Left lung (tissue), 10 donors: ENCODE data around the gene HYOU1. TPM values are rescaled to one million over a fixed set of nuclear protein-coding genes. Genes with fewer than 3 reads are reported as not detected.
A peak's percentile ranks its signal among the peaks of the same experiment; 100 is the strongest.

Source experiments
- ATAC-seq: fragments of 200-7000 bp; cut with Tn5 transposase; one replicate; pipeline ENCODE4 v1.9.1; 2020; ENCODE audit warnings: moderate library complexity
- DNase-seq, 4 donors: peaks; one replicate each; pipeline ENCODE4 v3.0.0-alpha.2; 2013 to 2020
- H3K27ac ChIP-seq, 2 donors: fragments of 200-600 bp; sonication (generic) in 1 of 2; one replicate each; pipeline versions ENCODE4 v1.5.0 to v1.8.0; 2020 to 2021
- H3K27me3 ChIP-seq, 2 donors: fragments of 200-600 bp; sonication (generic) in 1 of 2; one replicate each; pipeline versions ENCODE4 v1.5.0 to v1.8.0; 2020 to 2021
- H3K36me3 ChIP-seq, 2 donors: fragments of 200-600 bp; sonication (generic) in 1 of 2; one replicate each; pipeline versions ENCODE4 v1.5.0 to v1.8.0; 2020 to 2021
- H3K4me1 ChIP-seq, 2 donors: fragments of 200-600 bp; one replicate each; pipeline ENCODE4 v1.8.0; 2021
- H3K4me3 ChIP-seq, 2 donors: fragments of 200-600 bp; sonication (generic) in 1 of 2; one replicate each; pipeline versions ENCODE4 v1.5.0 to v1.8.0; 2020 to 2021; ENCODE audit warnings: mild to moderate bottlenecking in 1 of 2
- H3K9me3 ChIP-seq, 2 donors: fragments of 200-600 bp; sonication (generic) in 1 of 2; one replicate each; pipeline versions ENCODE4 v1.5.0 to v1.8.0; 2020 to 2021
- CTCF ChIP-seq, 2 donors: fragments of 200-600 bp; sonication (generic) in 1 of 2; IDR thresholded peaks; one replicate each; pipeline versions ENCODE4 v1.5.0 to v1.8.0; 2021; ENCODE audit warnings: antibody characterized with exemption in 2 of 2
- intact Hi-C, 2 donors: fragments of 100-400 bp; cut with DNase I; formaldehyde crosslinking; loops; one replicate each; pipeline versions ENCODE4 v1.11.2 to v1.14.2; 2022
- polyA plus RNA-seq, 6 donors: library from polyadenylated mRNA; unstranded; fragments of 120-200 nt; gene quantifications; one replicate each; pipeline ENCODE4 v1.2.1, GENCODE V29; 2013; ENCODE audit not compliant: insufficient read length in 6 of 6
- total RNA-seq, 2 donors: library from RNA; stranded (reverse); fragmentation: NEBNext Ultra II Directional; extraction: Animal tissue kit (Norgen Biotek cat#: 25700); gene quantifications; one replicate each; pipeline ENCODE4 v1.2.1, GENCODE V29; 2021
- donor health status: DM: no; HTN: yes; CAD: no.
- donor health status: DM: no; HTN: no; CAD: no.

Gene HYOU1
- total and polyA plus RNA-seq, 8 donors = 66.2 to 272 (median 84.1) TPM

- Histone ChIP-seq H3K4me1 (peaks cover 15 to 36% of the 10 kb centered on the region in 2 donors), H3K27ac (peak overlapping the region in 1 of 2 donors; percentile 45), H3K27me3 (no peaks in the 10 kb centered on the region), H3K4me3 (no peak overlapping the region), H3K9me3 (no peaks in the 10 kb centered on the region), H3K36me3 (peaks cover 0 to 37% of the 10 kb centered on the region in 2 donors)
- no peak for TF ChIP-seq CTCF (IDR thresholded peaks at IDR 0.05)
- ATAC-seq (no peak), DNase-seq (no peak)
- intact Hi-C loops = no loop called here
Measured at GRCh38 chr11:119028346-119029068, 28.5 kb downstream of the HYOU1 start.

- Histone ChIP-seq H3K36me3 (peaks cover 0 to 44% of the 10 kb centered on the region in 2 donors), H3K27me3 (no peaks in the 10 kb centered on the region), H3K9me3 (no peaks in the 10 kb centered on the region), H3K4me1 (peaks cover 15 to 39% of the 10 kb centered on the region in 2 donors), H3K4me3 (no peak overlapping the region), H3K27ac (no peak overlapping the region)
- no peak for TF ChIP-seq CTCF (IDR thresholded peaks at IDR 0.05)
- ATAC-seq (no peak), DNase-seq (no peak)
- intact Hi-C loops = no loop called here
Measured at GRCh38 chr11:119027561-119028345, 29.3 kb downstream of the HYOU1 start.

- H3K4me3 ChIP-seq = no peak overlapping the region
- no peaks in the 10 kb centered on the region for H3K27me3 ChIP-seq
- H3K36me3 ChIP-seq = peaks cover 0 to 52% of the 10 kb centered on the region in 2 donors
- ATAC-seq = no peak
- TF ChIP-seq CTCF (IDR thresholded peaks at IDR 0.05) = no peak
- H3K27ac ChIP-seq = no peak overlapping the region
- H3K9me3 ChIP-seq = no peaks in the 10 kb centered on the region
- peaks cover 15 to 42% of the 10 kb centered on the region in 2 donors for H3K4me1 ChIP-seq
- intact Hi-C loops = no loop called here
- no peak for DNase-seq
Measured at GRCh38 chr11:119026970-119027369, 30.0 kb downstream of the HYOU1 start.

- Histone ChIP-seq H3K27ac (peak overlapping the region in 1 of 2 donors; percentile 46), H3K9me3 (no peaks in the 10 kb centered on the region), H3K36me3 (peaks cover 0 to 59% of the 10 kb centered on the region in 2 donors), H3K27me3 (no peaks in the 10 kb centered on the region), H3K4me3 (no peak overlapping the region), H3K4me1 (peaks cover 15 to 49% of the 10 kb centered on the region in 2 donors)
- DNase-seq (no peak), ATAC-seq (no peak)
- no peak for TF ChIP-seq CTCF (IDR thresholded peaks at IDR 0.05)
- intact Hi-C loops = no loop called here
Measured at GRCh38 chr11:119025978-119026766, 30.8 kb downstream of the HYOU1 start.
